Measurements from ENCODE around the gene SMYD4. TPM values are rescaled to one million over a fixed set of nuclear protein-coding genes. Genes with fewer than 3 reads are reported as not detected.

Gene SMYD4
- total and polyA plus RNA-seq, 10 donors: 3.8 to 28.1 (median 20.5) TPM

- Histone ChIP-seq H3K9me3 (no peaks in the 10 kb centered on the region), H3K27ac (peak overlapping the region in 2 of 8 donors; percentile 40 to 56), H3K27me3 (replicated peaks in 1 of 7) (no peaks in the 10 kb centered on the region), H3K4me1 (peaks cover 15 to 45% (median 26%) of the 10 kb centered on the region in 6 donors), H3K36me3 (no peaks in the 10 kb centered on the region), H3K4me3 (no peak overlapping the region)
- no peak for TF ChIP-seq CTCF (IDR thresholded peaks at IDR 0.05 in 8 of 11, conservative IDR thresholded peaks at IDR 0.05 in 3 of 11)
- no peak for TF ChIP-seq POLR2A (IDR thresholded peaks at IDR 0.05)
- no peak for TF ChIP-seq POLR2AphosphoS5 (IDR thresholded peaks at IDR 0.05)
- no peak for DNase-seq
- 83 to 95% (median 91%) methylated on average over 5 of the region's 5 CpGs for WGBS, 5 donors
- intact Hi-C loops (cut with DNase I; ENCODE audit: low total_unique reads): no loop called here
Measured at GRCh38 chr17:1759529-1759928, 70.2 kb downstream of the SMYD4 start.

- Histone ChIP-seq H3K27me3 (replicated peaks in 1 of 7) (no peaks in the 10 kb centered on the region), H3K9me3 (no peaks in the 10 kb centered on the region), H3K36me3 (no peaks in the 10 kb centered on the region), H3K27ac (peak overlapping the region in 3 of 8 donors; percentile 40 to 56 (median 52)), H3K4me3 (no peak overlapping the region), H3K4me1 (peaks cover 8 to 44% (median 19%) of the 10 kb centered on the region in 6 donors)
- TF ChIP-seq CTCF (IDR thresholded peaks at IDR 0.05 in 8 of 11, conservative IDR thresholded peaks at IDR 0.05 in 3 of 11) (no peak), POLR2AphosphoS5 (IDR thresholded peaks at IDR 0.05) (no peak), POLR2A (IDR thresholded peaks at IDR 0.05) (no peak)
- WGBS, 5 donors: 30 to 55% (median 44%) methylated on average over 15 of the region's 15 CpGs
- intact Hi-C loops (cut with DNase I; ENCODE audit: low total_unique reads): no loop called here
- DNase-seq: no peak
Measured at GRCh38 chr17:1758807-1759206, 70.9 kb downstream of the SMYD4 start.

- H3K9me3 ChIP-seq: no peaks in the 10 kb centered on the region
- no peak overlapping the region for H3K4me3 ChIP-seq
- DNase-seq: peak; percentile 78
- TF ChIP-seq POLR2A (IDR thresholded peaks at IDR 0.05) (no peak), POLR2AphosphoS5 (IDR thresholded peaks at IDR 0.05) (peak; percentile 75 to 78 (median 76))
- WGBS, 5 donors: 60 to 88% (median 73%) methylated on average over 17 of the region's 17 CpGs
- peak overlapping the region in 5 of 8 donors; percentile 31 to 71 (median 64) for H3K27ac ChIP-seq
- no peaks in the 10 kb centered on the region for H3K36me3 ChIP-seq
- H3K27me3 ChIP-seq (replicated peaks in 1 of 7): no peaks in the 10 kb centered on the region
- intact Hi-C loops (cut with DNase I; ENCODE audit: low total_unique reads): no loop called here
- H3K4me1 ChIP-seq: peaks cover 3 to 52% (median 14%) of the 10 kb centered on the region in 6 donors
Measured at GRCh38 chr17:1755827-1756262, 73.9 kb downstream of the SMYD4 start.

GRCh38 chr17:1755252-1755826, 74.4 kb downstream of the SMYD4 start:
- no peaks in the 10 kb centered on the region for H3K9me3 ChIP-seq
- TF ChIP-seq POLR2AphosphoS5 (IDR thresholded peaks at IDR 0.05): no peak
- TF ChIP-seq CTCF (IDR thresholded peaks at IDR 0.05 in 8 of 11, conservative IDR thresholded peaks at IDR 0.05 in 3 of 11): no peak
- no peak for TF ChIP-seq POLR2A (IDR thresholded peaks at IDR 0.05)
- H3K36me3 ChIP-seq: no peaks in the 10 kb centered on the region
- no peaks in the 10 kb centered on the region for H3K27me3 ChIP-seq (replicated peaks in 1 of 7)
- peak overlapping the region in 5 of 8 donors; percentile 31 to 71 (median 64) for H3K27ac ChIP-seq
- peaks cover 3 to 56% (median 14%) of the 10 kb centered on the region in 6 donors for H3K4me1 ChIP-seq
- WGBS, 5 donors: 71 to 84% (median 74%) methylated on average over 17 to 20 of the region's 20 CpGs
- no peak for DNase-seq
- no peak overlapping the region for H3K4me3 ChIP-seq
- intact Hi-C loops (cut with DNase I; ENCODE audit: low total_unique reads): no loop called here

Data from spleen (tissue), 11 donors.